ENCODE results near the gene BSCL2. TPM values are rescaled to one million over a fixed set of nuclear protein-coding genes. Genes with fewer than 3 reads are reported as not detected.

Gene BSCL2
- total and polyA plus RNA-seq, 2 of the 13 experiments (the other 11 are each of a cell fraction or from before 2014, with no cell fraction given) = 19.5 to 21.1 TPM

- no peak for TF ChIP-seq ATF2 (CRISPR knock-in tag; IDR thresholded peaks at IDR 0.05)
- peak; percentile 41; the same call in 1 of the 2 replicates for TF ChIP-seq SAP130 (CRISPR knock-in tag; IDR thresholded peaks at IDR 0.05; ENCODE audit: low read depth)
- TF ChIP-seq NCOA5 (CRISPR knock-in tag; IDR thresholded peaks at IDR 0.05) = no peak
- TF ChIP-seq HNF1B (CRISPR knock-in tag; IDR thresholded peaks at IDR 0.05) = no peak
- no peak for TF ChIP-seq PITX1 (CRISPR knock-in tag; IDR thresholded peaks at IDR 0.05)
- peak; percentile 61; the same call in 1 of the 2 replicates for TF ChIP-seq ZNF574 (CRISPR knock-in tag; IDR thresholded peaks at IDR 0.05)
- TF ChIP-seq ZNF609 (CRISPR knock-in tag; IDR thresholded peaks at IDR 0.05; ENCODE audit: borderline replicate concordance) = no peak
- no peak for TF ChIP-seq ZNF501 (CRISPR knock-in tag; IDR thresholded peaks at IDR 0.05)
Measured at GRCh38 chr11:62721994-62722393, 14.8 kb upstream of the BSCL2 start (continued).

All from HepG2 (cell line).